Measurements from ENCODE around the gene SLC37A1.
"Not testable (repeated sequence)": the region's sequence is repeated elsewhere in the genome, so short reads cannot be mapped to it uniquely, and the experiment has no call there.

SLC37A1 gene

GRCh38 chr21:42624095-42624790, 110.6 kb downstream of the SLC37A1 start:
- DNase-seq = no peak

GRCh38 chr21:42624936-42625335, 111.3 kb downstream of the SLC37A1 start:
- no peak for DNase-seq

GRCh38 chr21:42626171-42626570, 112.5 kb downstream of the SLC37A1 start:
- DNase-seq = no peak

GRCh38 chr21:42627527-42628289, 114.1 kb downstream of the SLC37A1 start:
- DNase-seq = no peak

- not testable (repeated sequence) for DNase-seq
Observed at GRCh38 chr21:42628466-42629061, 114.9 kb downstream of the SLC37A1 start.

- no peak for DNase-seq
Observed at GRCh38 chr21:42629933-42630589, 116.4 kb downstream of the SLC37A1 start.

GRCh38 chr21:42630626-42631025, 117.0 kb downstream of the SLC37A1 start:
- DNase-seq = no peak

Data from midbrain (tissue), 1 donor.